Heart left ventricle (tissue), 16 donors: Measurements from ENCODE around the gene NPHP4. TPM values are rescaled to one million over a fixed set of nuclear protein-coding genes. Genes with fewer than 3 reads are reported as not detected.
"Not testable (repeated sequence)": the region's sequence is repeated elsewhere in the genome, so short reads cannot be mapped to it uniquely, and the experiment has no call there.

ENCODE experiments used
- ATAC-seq, 4 donors: fragments of 200-7000 bp; cut with Tn5 transposase; one replicate each; pipeline ENCODE4 v1.9.1; 2020 to 2022; ENCODE audit warnings: moderate library complexity in 4 of 4, mild to moderate bottlenecking in 3 of 4, moderate number of reproducible peaks in 1 of 4
- DNase-seq, 5 donors: peaks; one replicate each; pipeline ENCODE4 v3.0.0-alpha.2; 2020
- H3K27ac ChIP-seq, 12 donors: fragments of 200-600 bp; sonication (generic) in 4 of 12; one replicate each; pipeline versions ENCODE4 v1.5.0 to v1.8.0; 2016 to 2022; ENCODE audit warnings: mild to moderate bottlenecking in 2 of 12
- H3K27me3 ChIP-seq, 9 donors: fragments of 200-600 bp; sonication (generic) in 2 of 9; one replicate each; pipeline versions ENCODE4 v1.5.1 to v1.8.0; 2016 to 2022; ENCODE audit warnings: mild to moderate bottlenecking in 3 of 9
- H3K36me3 ChIP-seq, 9 donors: fragments of 200-600 bp; sonication (generic) in 2 of 9; one replicate each; pipeline versions ENCODE4 v1.5.0 to v1.8.0; 2018 to 2022; ENCODE audit warnings: mild to moderate bottlenecking in 2 of 9
- H3K4me1 ChIP-seq, 12 donors: fragments of 200-600 bp; sonication (generic) in 4 of 12; one replicate each; pipeline versions ENCODE4 v1.5.0 to v1.8.0; 2016 to 2022; ENCODE audit warnings: mild to moderate bottlenecking in 3 of 12
- H3K4me3 ChIP-seq, 12 donors: fragments of 200-600 bp; sonication (generic) in 4 of 12; one replicate each; pipeline versions ENCODE4 v1.5.0 to v1.8.0; 2017 to 2022; ENCODE audit warnings: mild to moderate bottlenecking in 9 of 12, moderate library complexity in 4 of 12
- H3K9me3 ChIP-seq, 12 donors: fragments of 200-600 bp; sonication (generic) in 4 of 12; one replicate each; pipeline versions ENCODE4 v1.5.0 to v1.8.0; 2016 to 2022; ENCODE audit warnings: mild to moderate bottlenecking in 1 of 12
- CTCF ChIP-seq, 12 donors: fragments of 200-600 bp; sonication (generic) in 4 of 12; IDR thresholded peaks; one replicate each; pipeline versions ENCODE4 v1.5.0 to v1.8.0; 2018 to 2022; ENCODE audit warnings: antibody characterized with exemption in 12 of 12, mild to moderate bottlenecking in 5 of 12
- POLR2A ChIP-seq, 2 donors: fragments of 450-650 bp; IDR thresholded peaks; one replicate each; pipeline ENCODE4 v1.6.1; 2017; ENCODE audit warnings: antibody characterized with exemption in 2 of 2, mild to moderate bottlenecking in 2 of 2, moderate library complexity in 2 of 2
- WGBS, 4 donors: extraction: QIAGEN DNeasy Blood & Tissue Kit in 2 of 4; methylation state at CpG; one replicate each; pipeline versions ENCODE4 v1.1.5 to v1.1.7; 2013 to 2018; 5-methylcytosine and 5-hydroxymethylcytosine counted together
- intact Hi-C, 10 donors: fragments of 100-400 bp; cut with DNase I; formaldehyde crosslinking; loops; one replicate each; pipeline versions ENCODE4 v1.11.1 to v1.14.2; 2022
- polyA plus RNA-seq, 2 donors: library from polyadenylated mRNA; stranded (reverse); fragments of 200-250 nt; gene quantifications; one replicate each; pipeline ENCODE4 v1.2.3, GENCODE V29; 2013
- total RNA-seq, 9 donors: library from RNA; depleted of rRNA in 2 of 9; stranded (reverse); fragments of >200 nt in 2 of 9; fragmentation: NEBNext Ultra II Directional in 3 of 9; extraction: Animal tissue kit (Norgen Biotek cat#: 25700) in 3 of 9; gene quantifications; one replicate each; pipeline versions ENCODE4 v1.1.0 to v1.2.4, GENCODE V29; 2016 to 2023
- donor health status: ischemic (EF 13 %, LVEDD 7.1; RV severe dilation, severe dysfunction).
- donor health status: healthy with polysubstance abuse.
- donor health status: DM: no; HTN: yes; CAD: no.
- donor health status: DM: no; HTN: no; CAD: no.
- donor health status: ischemic (EF 25% LVEDD 6.9; RV normal size, moderate dysfunction).
- donor health status: ischemic (EF 25% LVEDD 5.7; RV mildly dilated, moderate dysfunction).
- donor health status: healthy.
- donor health status: DM: yes; HTN: yes; CAD: no.
- donor health status: ischemic (EF 35%, LVEDD 5.7; RV mildly dilated, moderate dysfunction).
- donor health status: nonischemic (EF 11% LVEDD 7.7; RV severe dilation, severe dysfunction).
- donor health status: DM: yes; HTN: yes; CAD: no.
- donor health status: PGD.
- donor health status: ischemic (EF 29% LVEDD 5.4; RV normal size, mild dysfunction).
- donor health status: nonischemic (EF 23%, LVEDD 6.1; RV moderate dilation, normal function).

The NPHP4 gene
- total and polyA plus RNA-seq, 11 donors: 2.1 to 6.3 (median 3.1) TPM

GRCh38 chr1:6019166-6019845, 27.1 kb upstream of the NPHP4 start:
- intact Hi-C loops: no loop called here
- H3K4me3 ChIP-seq: no peak overlapping the region
- H3K27ac ChIP-seq: peak overlapping the region in 1 of 12 donors; percentile 59
- no peaks in the 10 kb centered on the region for H3K36me3 ChIP-seq
- 63 to 75% (median 68%) methylated on average over 14 to 15 of the region's 15 CpGs for WGBS, 4 donors
- TF ChIP-seq CTCF (IDR thresholded peaks at IDR 0.05) (no peak), POLR2A (IDR thresholded peaks at IDR 0.05) (no peak)
- peak in 2 of 5 donors; percentile 43 to 59 for DNase-seq
- H3K4me1 ChIP-seq: peaks cover 0 to 18% (median 12%) of the 10 kb centered on the region in 12 donors
- ATAC-seq: peak in 2 of 4 donors; percentile 18 to 23
- H3K9me3 ChIP-seq: no peaks in the 10 kb centered on the region
- H3K27me3 ChIP-seq: no peaks in the 10 kb centered on the region

- not testable (repeated sequence) for ATAC-seq, H3K27ac ChIP-seq, H3K9me3 ChIP-seq, H3K27me3 ChIP-seq, H3K36me3 ChIP-seq, H3K4me3 ChIP-seq
- intact Hi-C loops: loop anchor here in 1 of 10 donors (1.0 kb wide), 1 partner anchor 11 kb away; no protein-coding TSS in a partner anchor
- H3K4me1 ChIP-seq: peaks cover 0 to 33% (median 17%) of the 10 kb centered on the region in 12 donors
- 90 to 93% (median 92%) methylated on average over 7 of the region's 7 CpGs for WGBS, 4 donors
- DNase-seq: peak in 2 of 5 donors; percentile 3 to 15
These were observed 25.4 kb upstream of the NPHP4 start for GRCh38 chr1:6017654-6018053.

GRCh38 chr1:6016191-6016865, 24.1 kb upstream of the NPHP4 start:
- WGBS, 4 donors: 74 to 79% (median 78%) methylated on average over 19 to 21 of the region's 21 CpGs
- peak in 2 of 4 donors; percentile 9 to 33 for ATAC-seq
- H3K27ac ChIP-seq: peak overlapping the region in 3 of 12 donors; percentile 3 to 90 (median 89)
- no peaks in the 10 kb centered on the region for H3K36me3 ChIP-seq
- TF ChIP-seq CTCF (IDR thresholded peaks at IDR 0.05) (no peak), POLR2A (IDR thresholded peaks at IDR 0.05) (no peak)
- no peaks in the 10 kb centered on the region for H3K9me3 ChIP-seq
- intact Hi-C loops: no loop called here
- H3K4me1 ChIP-seq: peaks cover 0 to 34% (median 17%) of the 10 kb centered on the region in 12 donors
- no peak overlapping the region for H3K4me3 ChIP-seq
- H3K27me3 ChIP-seq: no peaks in the 10 kb centered on the region
- DNase-seq: peak in 2 of 5 donors; percentile 44 to 68

- intact Hi-C loops: no loop called here
- 44 to 64% (median 55%) methylated on average over 18 to 19 of the region's 19 CpGs for WGBS, 4 donors
- Histone ChIP-seq H3K4me1 (peaks cover 0 to 34% (median 17%) of the 10 kb centered on the region in 12 donors), H3K36me3 (no peaks in the 10 kb centered on the region), H3K27ac (peak overlapping the region; percentile 70 to 95 (median 88)), H3K4me3 (no peak overlapping the region), H3K27me3 (no peaks in the 10 kb centered on the region), H3K9me3 (no peaks in the 10 kb centered on the region)
- TF ChIP-seq CTCF (IDR thresholded peaks at IDR 0.05) (no peak), POLR2A (IDR thresholded peaks at IDR 0.05) (peak in 1 of 2 donors; percentile 40)
- ATAC-seq (peak; percentile 82 to 89 (median 84)), DNase-seq (peak; percentile 67 to 94 (median 76))
These were observed 22.1 kb upstream of the NPHP4 start for GRCh38 chr1:6014130-6014999.
